Colonic mucosa (tissue), 4 donors: Measurements from ENCODE around the gene ZFAND5. TPM values are rescaled to one million over a fixed set of nuclear protein-coding genes. Genes with fewer than 3 reads are reported as not detected.

Experiments used
- DNase-seq: peaks from one replicate; pipeline ENCODE4 v3.0.0-alpha.2; 2020
- H3K27ac ChIP-seq: fragments of 200-600 bp; one replicate; pipeline ENCODE4 v1.8.0; 2021
- H3K27me3 ChIP-seq: fragments of 200-600 bp; one replicate; pipeline ENCODE4 v1.8.0; 2021
- H3K36me3 ChIP-seq: fragments of 200-600 bp; one replicate; pipeline ENCODE4 v1.8.0; 2021
- H3K4me1 ChIP-seq: fragments of 200-600 bp; one replicate; pipeline ENCODE4 v1.8.0; 2021; ENCODE audit warnings: mild to moderate bottlenecking
- H3K4me3 ChIP-seq: fragments of 200-600 bp; one replicate; pipeline ENCODE4 v1.8.0; 2021
- H3K9ac ChIP-seq, 2 donors: one replicate each; pipeline ENCODE4 v1.7.0; 2013; ENCODE audit warnings: control low read depth in 2 of 2, low read depth in 2 of 2, low read length in 2 of 2
- H3K9me3 ChIP-seq: fragments of 200-600 bp; one replicate; pipeline ENCODE4 v1.8.0; 2021
- intact Hi-C: fragments of 100-400 bp; cut with DNase I; formaldehyde crosslinking; loops from one replicate; pipeline ENCODE4 v1.14.1; 2022
- total RNA-seq, 2 donors: library from RNA; stranded (reverse); fragmentation: NEBNext Ultra II Directional in 1 of 2; extraction: Animal tissue kit (Norgen Biotek cat#: 25700) in 1 of 2; gene quantifications; one replicate each; pipeline ENCODE4 v1.2.1, GENCODE V29; 2021
- TF ChIP-seq, protein P1 (sequence below): fragments of 200-600 bp; IDR thresholded peaks from one replicate; pipeline ENCODE4 v1.8.0; 2022; ENCODE audit warnings: antibody characterized with exemption, mild to moderate bottlenecking
- donor health status: healthy.
- donor health status: DM: no; HTN: no; CAD: no.
- donor health status: DM: no; HTN: no; CAD: no.

ZFAND5 gene
- total RNA-seq, 2 donors from 2014 or later = 86.9 to 164 TPM

- no peak for DNase-seq
- Histone ChIP-seq H3K9me3 (no peaks in the 10 kb centered on the region), H3K36me3 (no peaks in the 10 kb centered on the region), H3K27me3 (no peaks in the 10 kb centered on the region), H3K4me1 (no peaks in the 10 kb centered on the region), H3K4me3 (no peak overlapping the region), H3K27ac (no peak overlapping the region), H3K9ac (no peak overlapping the region)
- intact Hi-C loops = no loop called here
- TF ChIP-seq, protein P1, sequence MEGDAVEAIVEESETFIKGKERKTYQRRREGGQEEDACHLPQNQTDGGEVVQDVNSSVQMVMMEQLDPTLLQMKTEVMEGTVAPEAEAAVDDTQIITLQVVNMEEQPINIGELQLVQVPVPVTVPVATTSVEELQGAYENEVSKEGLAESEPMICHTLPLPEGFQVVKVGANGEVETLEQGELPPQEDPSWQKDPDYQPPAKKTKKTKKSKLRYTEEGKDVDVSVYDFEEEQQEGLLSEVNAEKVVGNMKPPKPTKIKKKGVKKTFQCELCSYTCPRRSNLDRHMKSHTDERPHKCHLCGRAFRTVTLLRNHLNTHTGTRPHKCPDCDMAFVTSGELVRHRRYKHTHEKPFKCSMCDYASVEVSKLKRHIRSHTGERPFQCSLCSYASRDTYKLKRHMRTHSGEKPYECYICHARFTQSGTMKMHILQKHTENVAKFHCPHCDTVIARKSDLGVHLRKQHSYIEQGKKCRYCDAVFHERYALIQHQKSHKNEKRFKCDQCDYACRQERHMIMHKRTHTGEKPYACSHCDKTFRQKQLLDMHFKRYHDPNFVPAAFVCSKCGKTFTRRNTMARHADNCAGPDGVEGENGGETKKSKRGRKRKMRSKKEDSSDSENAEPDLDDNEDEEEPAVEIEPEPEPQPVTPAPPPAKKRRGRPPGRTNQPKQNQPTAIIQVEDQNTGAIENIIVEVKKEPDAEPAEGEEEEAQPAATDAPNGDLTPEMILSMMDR = no peak
These were observed 25.9 kb upstream of the ZFAND5 start for GRCh38 chr9:72390907-72391306.

DNA sequence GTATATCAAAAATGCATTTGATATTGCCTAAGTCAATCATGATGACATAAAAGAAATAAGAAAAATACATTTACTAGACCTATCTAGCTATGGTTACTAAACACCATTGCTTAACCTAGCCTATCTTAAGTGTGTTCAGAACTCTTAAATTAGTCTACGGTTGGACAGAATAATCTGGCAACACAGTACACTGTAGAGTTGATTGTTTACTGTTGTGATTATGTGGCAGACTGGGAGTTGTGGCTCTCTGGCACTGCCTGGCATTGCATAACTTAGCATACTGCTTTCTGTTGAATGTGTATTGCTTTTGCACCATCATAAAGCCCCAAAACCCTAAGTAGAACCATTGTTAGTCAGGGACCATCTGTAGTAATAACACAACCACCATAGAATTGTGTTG, 21.2 kb upstream of the ZFAND5 start:
- TF ChIP-seq, protein P1 = no peak
- Histone ChIP-seq H3K4me1 (no peaks in the 10 kb centered on the region), H3K9me3 (no peaks in the 10 kb centered on the region), H3K36me3 (no peaks in the 10 kb centered on the region), H3K27ac (no peak overlapping the region), H3K9ac (no peak overlapping the region), H3K4me3 (no peak overlapping the region), H3K27me3 (no peaks in the 10 kb centered on the region)
- DNase-seq = no peak
- intact Hi-C loops = no loop called here

GRCh38 chr9:72384710-72385485, 19.9 kb upstream of the ZFAND5 start:
- no peaks in the 10 kb centered on the region for H3K4me1 ChIP-seq
- no peaks in the 10 kb centered on the region for H3K27me3 ChIP-seq
- intact Hi-C loops = no loop called here
- no peak overlapping the region for H3K27ac ChIP-seq
- no peak for DNase-seq
- no peaks in the 10 kb centered on the region for H3K9me3 ChIP-seq
- TF ChIP-seq, protein P1 = no peak
- H3K36me3 ChIP-seq = no peaks in the 10 kb centered on the region
- no peak overlapping the region for H3K4me3 ChIP-seq
- H3K9ac ChIP-seq = no peak overlapping the region

DNA sequence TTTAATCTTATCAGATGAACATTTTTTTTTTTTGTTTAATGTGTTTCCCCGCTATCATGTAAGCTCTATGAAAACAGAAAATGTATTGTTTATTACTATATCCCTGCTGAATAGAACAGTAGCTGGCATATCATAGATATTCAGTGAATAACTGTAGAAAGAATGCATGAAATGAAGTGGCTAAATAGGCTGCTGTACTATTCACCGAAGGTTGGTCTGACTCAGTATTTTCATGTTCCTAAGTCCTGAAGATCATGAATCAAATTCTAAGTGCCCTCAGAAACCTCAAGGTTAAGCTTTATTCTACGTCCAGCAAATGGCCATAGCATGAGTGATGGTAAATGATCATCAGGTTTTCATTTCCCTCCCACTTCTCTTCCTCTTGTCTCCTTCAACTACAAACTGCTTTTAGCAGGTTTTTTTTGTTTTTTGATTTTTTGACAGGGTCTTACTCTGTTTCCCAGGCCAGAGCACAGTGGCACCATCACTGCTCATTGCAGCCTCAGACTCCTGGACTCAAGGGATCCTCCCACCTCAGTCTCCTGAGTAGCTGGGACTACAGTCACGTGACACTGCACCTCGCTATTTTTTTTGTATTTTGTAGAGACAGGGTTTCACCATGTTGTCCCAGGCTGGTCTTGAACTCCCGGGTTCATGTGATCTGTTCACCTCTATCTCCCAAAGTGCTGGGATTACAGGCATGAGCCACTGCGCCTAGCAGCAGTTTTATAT, 19.1 kb upstream of the ZFAND5 start:
- intact Hi-C loops = no loop called here
- Histone ChIP-seq H3K27ac (no peak overlapping the region), H3K27me3 (no peaks in the 10 kb centered on the region), H3K4me3 (no peak overlapping the region), H3K36me3 (no peaks in the 10 kb centered on the region), H3K9me3 (no peaks in the 10 kb centered on the region), H3K4me1 (no peaks in the 10 kb centered on the region), H3K9ac (no peak overlapping the region)
- TF ChIP-seq, protein P1 = no peak
- DNase-seq = no peak

- no peak overlapping the region for H3K27ac ChIP-seq
- no peaks in the 10 kb centered on the region for H3K4me1 ChIP-seq
- TF ChIP-seq, protein P1 = no peak
- no peaks in the 10 kb centered on the region for H3K9me3 ChIP-seq
- no peak for DNase-seq
- H3K4me3 ChIP-seq = no peak overlapping the region
- H3K27me3 ChIP-seq = no peaks in the 10 kb centered on the region
- H3K9ac ChIP-seq = no peak overlapping the region
- intact Hi-C loops = no loop called here
- no peaks in the 10 kb centered on the region for H3K36me3 ChIP-seq
These were observed 17.4 kb upstream of the ZFAND5 start for GRCh38 chr9:72382405-72382804.
